ENCODE measurements around the gene TEX35. TPM values are rescaled to one million over a fixed set of nuclear protein-coding genes. Genes with fewer than 3 reads are reported as not detected.

The TEX35 gene
- total RNA-seq, 4 donors from 2014 or later = not detected

GRCh38 chr1:178513278-178513983, 522 bp downstream of the TEX35 start:
- H3K27me3 ChIP-seq = no peaks in the 10 kb centered on the region
- 55% methylated on average over 13 of the region's 14 CpGs; no CpG with 5 or more reads in 1 of the 2 donors for WGBS, 2 donors (ENCODE audit: low coverage in 1 of 2)
- no peaks in the 10 kb centered on the region for H3K9me3 ChIP-seq
- peak; percentile 38 for DNase-seq
- TF ChIP-seq POLR2A (IDR thresholded peaks at IDR 0.05) (no peak), POLR2AphosphoS5 (IDR thresholded peaks at IDR 0.05) (no peak), EP300 (IDR thresholded peaks at IDR 0.05; ENCODE audit: low read depth) (no peak)
- TF ChIP-seq, protein P1, sequence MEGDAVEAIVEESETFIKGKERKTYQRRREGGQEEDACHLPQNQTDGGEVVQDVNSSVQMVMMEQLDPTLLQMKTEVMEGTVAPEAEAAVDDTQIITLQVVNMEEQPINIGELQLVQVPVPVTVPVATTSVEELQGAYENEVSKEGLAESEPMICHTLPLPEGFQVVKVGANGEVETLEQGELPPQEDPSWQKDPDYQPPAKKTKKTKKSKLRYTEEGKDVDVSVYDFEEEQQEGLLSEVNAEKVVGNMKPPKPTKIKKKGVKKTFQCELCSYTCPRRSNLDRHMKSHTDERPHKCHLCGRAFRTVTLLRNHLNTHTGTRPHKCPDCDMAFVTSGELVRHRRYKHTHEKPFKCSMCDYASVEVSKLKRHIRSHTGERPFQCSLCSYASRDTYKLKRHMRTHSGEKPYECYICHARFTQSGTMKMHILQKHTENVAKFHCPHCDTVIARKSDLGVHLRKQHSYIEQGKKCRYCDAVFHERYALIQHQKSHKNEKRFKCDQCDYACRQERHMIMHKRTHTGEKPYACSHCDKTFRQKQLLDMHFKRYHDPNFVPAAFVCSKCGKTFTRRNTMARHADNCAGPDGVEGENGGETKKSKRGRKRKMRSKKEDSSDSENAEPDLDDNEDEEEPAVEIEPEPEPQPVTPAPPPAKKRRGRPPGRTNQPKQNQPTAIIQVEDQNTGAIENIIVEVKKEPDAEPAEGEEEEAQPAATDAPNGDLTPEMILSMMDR (IDR thresholded peaks at IDR 0.05) = no peak
- H3K4me1 ChIP-seq = peaks cover 0 to 3% (median 0%) of the 10 kb centered on the region in 4 donors
- H3K27ac ChIP-seq = no peak overlapping the region
- intact Hi-C loops (cut with DNase I; ENCODE audit: low total_unique reads) = no loop called here
- no peak overlapping the region for H3K4me3 ChIP-seq
- H3K36me3 ChIP-seq = no peaks in the 10 kb centered on the region
- in situ Hi-C loops (cut with MboI; ENCODE audit: low pct_ligation_motif_present in 1 of 4, low pct_unique_long_range_greater_than_20kb in 1 of 4, low sequenced_read_pairs in 3 of 4) = no loop called here

GRCh38 chr1:178516110-178516509, 3.2 kb downstream of the TEX35 start:
- 87 to 99% methylated on average over 3 to 4 of the region's 4 CpGs for WGBS, 2 donors (ENCODE audit: low coverage in 1 of 2)
- TF ChIP-seq POLR2A (IDR thresholded peaks at IDR 0.05) (no peak), EP300 (IDR thresholded peaks at IDR 0.05; ENCODE audit: low read depth) (no peak), POLR2AphosphoS5 (IDR thresholded peaks at IDR 0.05) (no peak)
- TF ChIP-seq, protein P1 (IDR thresholded peaks at IDR 0.05) = no peak
- Histone ChIP-seq H3K4me1 (peaks cover 0 to 3% (median 0%) of the 10 kb centered on the region in 4 donors), H3K9me3 (no peaks in the 10 kb centered on the region), H3K27ac (no peak overlapping the region), H3K4me3 (no peak overlapping the region), H3K36me3 (no peaks in the 10 kb centered on the region), H3K27me3 (no peaks in the 10 kb centered on the region)
- no peak for DNase-seq
- intact Hi-C loops (cut with DNase I; ENCODE audit: low total_unique reads) (no loop called here), in situ Hi-C loops (cut with MboI; ENCODE audit: low pct_ligation_motif_present in 1 of 4, low pct_unique_long_range_greater_than_20kb in 1 of 4, low sequenced_read_pairs in 3 of 4) (no loop called here)

DNA sequence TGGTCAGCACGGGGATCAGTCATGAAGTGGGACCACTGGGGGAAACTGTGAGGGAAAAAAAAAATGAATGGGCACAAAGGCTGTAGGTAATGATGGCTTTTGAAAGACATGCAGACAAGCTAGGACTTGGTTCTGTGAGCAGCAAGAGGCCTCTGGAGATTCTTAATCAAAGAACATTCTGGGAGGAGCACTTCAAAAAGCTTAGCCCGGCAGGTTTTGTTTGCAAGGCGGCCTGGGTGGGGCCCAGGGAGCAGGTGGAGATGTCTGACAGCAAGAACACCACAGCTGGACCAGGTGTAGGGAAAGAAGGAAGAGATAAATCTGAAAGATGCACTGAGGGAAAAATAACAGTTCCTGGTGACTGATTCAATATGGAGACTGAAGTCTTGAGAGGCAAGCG, 6.0 kb downstream of the TEX35 start:
- no peaks in the 10 kb centered on the region for H3K9me3 ChIP-seq
- in situ Hi-C loops (cut with MboI; ENCODE audit: low pct_ligation_motif_present in 1 of 4, low pct_unique_long_range_greater_than_20kb in 1 of 4, low sequenced_read_pairs in 3 of 4) = no loop called here

DNA sequence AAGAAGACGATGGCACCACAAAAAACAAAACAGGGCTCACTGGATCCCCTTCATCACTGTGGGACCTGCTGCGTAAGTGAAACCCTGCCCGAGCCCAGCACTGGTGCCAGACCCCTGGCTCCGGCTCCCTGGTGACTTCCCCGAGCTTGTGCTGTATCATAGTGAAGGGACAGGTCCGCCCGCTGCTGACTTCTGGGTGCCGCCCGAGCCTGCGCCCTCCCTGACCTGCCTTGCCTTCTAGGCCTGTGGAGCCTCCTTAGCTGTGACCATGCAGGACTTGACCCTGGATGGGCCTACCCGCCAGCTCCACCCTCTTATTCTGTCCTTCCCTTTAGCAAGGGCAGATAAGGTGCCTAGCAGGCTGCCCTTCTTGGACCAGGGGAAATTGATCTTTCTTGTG, 7.9 kb downstream of the TEX35 start:
- no peak overlapping the region for H3K4me3 ChIP-seq
- 89 to 99% methylated on average over 7 to 11 of the region's 11 CpGs for WGBS, 2 donors (ENCODE audit: low coverage in 1 of 2)
- H3K4me1 ChIP-seq = no peaks in the 10 kb centered on the region
- no peaks in the 10 kb centered on the region for H3K9me3 ChIP-seq
- H3K36me3 ChIP-seq = no peaks in the 10 kb centered on the region
- intact Hi-C loops (cut with DNase I; ENCODE audit: low total_unique reads) (no loop called here), in situ Hi-C loops (cut with MboI; ENCODE audit: low pct_ligation_motif_present in 1 of 4, low pct_unique_long_range_greater_than_20kb in 1 of 4, low sequenced_read_pairs in 3 of 4) (no loop called here)
- H3K27ac ChIP-seq = no peak overlapping the region
- DNase-seq = no peak
- no peaks in the 10 kb centered on the region for H3K27me3 ChIP-seq
- TF ChIP-seq, protein P1 (IDR thresholded peaks at IDR 0.05) = no peak
- TF ChIP-seq POLR2AphosphoS5 (IDR thresholded peaks at IDR 0.05) = no peak
- no peak for TF ChIP-seq EP300 (IDR thresholded peaks at IDR 0.05; ENCODE audit: low read depth)
- no peak for TF ChIP-seq POLR2A (IDR thresholded peaks at IDR 0.05)

More for the DNA sequence above, 6.0 kb downstream of the TEX35 start:
- no peak for DNase-seq
- intact Hi-C loops (cut with DNase I; ENCODE audit: low total_unique reads) = no loop called here
- 49 to 53% methylated on average over 3 to 4 of the region's 4 CpGs for WGBS, 2 donors (ENCODE audit: low coverage in 1 of 2)
- Histone ChIP-seq H3K36me3 (no peaks in the 10 kb centered on the region), H3K4me3 (no peak overlapping the region), H3K27ac (no peak overlapping the region), H3K27me3 (no peaks in the 10 kb centered on the region), H3K4me1 (no peaks in the 10 kb centered on the region)
- no peak for TF ChIP-seq EP300 (IDR thresholded peaks at IDR 0.05; ENCODE audit: low read depth)
- TF ChIP-seq, protein P1 (IDR thresholded peaks at IDR 0.05) = no peak

All from transverse colon (tissue), 4 donors.